SKM-1 (cell line): ENCODE data around the gene COL5A1.

Source experiments
- DNase-seq: peaks from one replicate; lab custom pipeline; 2025; ENCODE audit not compliant: unreplicated experiment; lab: John Stamatoyannopoulos, UW

COL5A1 gene

DNA sequence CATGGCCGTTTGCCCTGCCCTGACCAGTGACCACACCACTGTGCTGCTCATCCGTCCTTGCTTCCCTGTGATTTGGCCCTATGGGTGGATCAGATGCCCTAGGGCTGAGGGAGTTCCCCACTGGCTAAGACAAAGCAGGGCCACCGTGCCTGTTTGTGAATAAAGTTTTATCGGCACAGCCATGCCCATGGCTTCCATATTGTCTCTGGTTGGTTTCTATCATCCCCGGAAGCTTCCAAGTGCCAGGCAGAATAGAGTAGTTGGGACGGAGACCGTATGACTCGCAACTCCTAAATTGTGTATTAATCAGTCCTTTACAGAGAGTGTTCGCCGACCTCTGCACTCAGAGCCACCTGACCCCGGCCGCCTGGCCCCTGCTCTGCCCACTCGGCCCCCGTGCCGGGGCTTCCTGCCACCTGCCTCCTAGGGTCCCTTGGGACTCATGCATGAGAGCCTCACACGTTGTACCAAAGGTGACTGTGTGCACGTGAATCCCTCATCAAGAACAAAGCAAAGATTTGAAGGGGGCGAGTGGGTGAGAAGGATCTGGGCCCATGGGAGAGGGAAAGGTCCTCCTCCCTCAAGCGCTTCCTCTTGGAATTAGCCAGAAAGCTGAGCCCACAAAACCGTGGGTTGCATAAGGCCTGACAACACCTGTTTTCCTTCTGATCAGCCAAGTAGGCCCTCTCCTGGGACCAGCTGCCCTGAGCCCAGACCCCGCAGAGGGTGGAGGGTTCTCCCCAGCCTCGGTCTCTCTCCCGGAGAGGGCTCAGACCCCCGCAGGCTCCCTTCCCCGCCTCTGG is 227.3 kb downstream of the COL5A1 start:
- no peak for DNase-seq

DNA sequence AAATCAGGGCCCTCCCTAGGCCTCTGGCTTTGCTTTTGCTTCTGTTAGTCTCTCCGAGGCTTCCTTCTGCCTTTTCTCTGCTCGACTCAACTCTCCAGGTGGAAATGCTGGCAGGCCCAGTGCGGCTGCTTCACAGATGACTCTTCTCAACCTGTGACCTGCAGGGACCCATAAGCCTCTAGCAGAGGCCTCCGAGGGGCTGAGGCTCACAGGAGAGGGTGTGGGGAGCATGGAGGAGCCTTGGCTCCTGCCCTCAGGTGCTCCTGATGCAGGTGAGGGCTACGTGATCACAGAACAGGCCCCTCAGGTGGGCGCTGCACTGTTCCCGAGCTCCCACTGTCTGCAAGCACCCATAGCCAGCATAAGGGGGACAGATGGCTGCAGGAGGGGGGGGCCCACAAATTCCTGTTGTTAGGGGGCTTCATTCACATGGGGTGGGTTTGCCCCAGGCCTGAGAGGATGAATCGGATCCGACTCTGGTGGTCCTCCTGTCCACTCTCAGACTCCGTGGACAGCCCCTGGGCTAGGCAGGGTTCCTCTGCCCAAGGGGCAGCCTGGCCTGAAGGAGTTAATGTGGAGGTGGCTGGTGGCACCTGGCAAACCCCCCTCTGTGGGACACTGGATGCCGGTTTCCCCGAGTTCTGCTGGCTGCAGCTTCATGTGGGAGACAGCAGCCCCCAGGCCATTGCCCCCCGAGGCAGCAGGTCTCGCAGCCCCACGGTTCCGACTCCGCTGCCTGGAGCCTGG is 228.1 kb downstream of the COL5A1 start:
- DNase-seq, result no peak

GRCh38 chr9:134870301-134870694 is 228.7 kb downstream of the COL5A1 start:
- DNase-seq, result no peak

DNA sequence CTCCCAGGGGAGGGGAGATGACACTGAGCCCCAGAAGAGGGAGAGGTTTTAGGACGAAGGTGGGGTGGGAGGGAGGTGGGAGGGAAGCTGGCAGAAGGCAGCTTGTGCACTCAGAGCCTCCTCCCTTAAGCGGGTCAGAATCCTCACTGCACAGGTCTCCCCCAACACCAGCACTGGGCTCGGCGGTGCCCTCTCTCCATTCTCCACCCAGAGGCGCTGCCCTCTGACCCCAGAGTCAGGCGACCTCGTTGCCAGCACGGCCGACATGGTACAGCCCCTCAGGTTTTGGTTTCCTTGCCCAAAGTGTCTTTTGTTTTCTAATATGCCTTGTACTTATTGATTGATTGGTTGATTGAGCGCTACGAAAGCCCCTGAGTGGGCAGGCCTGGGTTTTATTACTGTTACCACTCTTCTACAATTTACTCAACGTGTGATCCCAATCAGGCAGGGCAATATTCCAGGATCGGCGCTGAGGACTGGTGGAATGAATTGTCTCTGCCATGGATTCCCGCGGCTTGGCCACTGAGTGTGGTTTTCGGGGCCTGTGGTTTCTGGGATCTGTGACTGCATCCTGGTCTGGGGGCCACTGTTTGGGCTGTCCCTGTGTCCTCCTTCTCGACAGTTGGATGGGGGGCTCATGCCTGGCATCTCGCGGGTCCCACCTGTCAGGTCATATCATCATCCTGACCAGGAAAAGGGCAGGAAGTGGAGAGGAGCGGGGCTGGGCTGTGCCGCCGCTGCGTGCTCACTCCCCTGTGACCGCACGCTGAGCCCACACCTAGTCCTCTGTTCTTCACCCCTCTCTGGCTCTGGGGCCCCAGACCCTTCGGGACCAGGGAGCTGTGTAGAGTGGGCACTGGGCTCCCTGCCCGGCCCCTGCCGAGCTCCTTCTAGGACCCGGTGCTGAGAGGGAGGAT is 229.4 kb downstream of the COL5A1 start:
- no peak for DNase-seq

DNA sequence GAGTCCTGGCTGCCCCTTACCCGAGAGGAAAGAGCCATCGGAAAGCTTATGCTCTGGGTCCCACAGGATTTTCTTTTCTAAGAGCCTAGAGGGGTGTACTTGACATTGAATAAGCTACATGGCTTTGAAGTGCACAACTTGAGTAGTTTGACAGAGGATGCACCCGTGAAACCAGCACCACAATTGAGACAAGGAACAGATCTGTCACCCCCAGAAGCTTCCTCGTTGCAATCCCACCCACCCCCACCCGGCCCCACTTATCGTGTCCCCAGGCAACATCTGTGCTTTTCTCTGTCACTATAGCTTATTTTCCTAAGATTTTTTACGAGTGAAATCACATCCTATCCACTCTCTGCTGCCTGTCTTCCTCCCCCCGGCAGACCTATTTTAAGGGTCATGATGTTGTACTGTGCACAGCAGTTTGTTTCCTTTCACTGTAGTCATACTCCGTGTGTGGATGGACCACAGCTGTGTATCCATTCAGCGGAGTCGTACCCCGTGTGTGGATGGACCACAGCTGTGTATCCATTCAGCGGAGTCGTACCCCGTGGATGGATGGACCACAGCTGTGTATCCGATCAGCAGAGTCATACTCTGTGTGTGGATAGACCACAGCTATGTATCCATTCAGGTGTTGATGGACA is 230.2 kb downstream of the COL5A1 start:
- no peak for DNase-seq

- DNase-seq, result no peak
Observed at GRCh38 chr9:134872482-134873231, 231.1 kb downstream of the COL5A1 start.

DNA sequence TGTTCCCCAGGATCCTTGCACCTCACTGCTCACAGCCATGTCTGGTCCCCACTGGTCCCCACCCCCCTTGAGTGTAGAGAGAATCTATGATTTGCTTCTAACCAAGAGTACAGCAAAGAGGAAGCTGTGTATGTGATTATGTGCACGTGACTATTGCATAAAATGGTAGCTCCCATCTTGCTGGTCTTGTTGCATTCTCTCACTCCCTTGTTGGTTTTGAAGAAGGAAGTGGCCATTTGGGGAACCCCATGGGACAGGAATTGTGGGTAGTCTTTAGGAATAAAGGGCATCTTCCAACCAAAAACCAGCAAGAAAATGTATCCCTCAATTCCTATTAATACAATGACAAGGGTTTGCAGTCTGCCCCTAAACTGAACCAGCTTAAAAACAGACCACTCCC is 233.8 kb downstream of the COL5A1 start:
- DNase-seq, result no peak

DNA sequence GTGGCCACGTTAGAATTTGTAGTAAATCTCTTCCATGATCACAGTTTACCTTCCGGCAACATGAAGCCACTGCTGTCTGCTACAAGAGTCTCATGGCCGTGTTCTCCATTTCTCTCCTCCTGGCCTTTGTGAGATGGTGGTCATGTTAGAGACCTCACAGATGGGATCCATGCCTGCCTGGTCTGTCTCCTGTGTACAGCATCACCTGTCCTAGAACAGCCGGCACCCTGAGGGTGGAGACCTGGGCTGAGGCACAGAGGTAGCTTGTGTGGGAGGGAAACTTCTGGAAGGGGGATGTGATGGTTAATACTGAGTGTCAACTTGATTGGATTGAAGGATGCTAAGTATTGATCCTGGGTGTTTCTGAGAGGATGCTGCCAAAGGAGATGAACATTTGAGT is 235.9 kb downstream of the COL5A1 start:
- DNase-seq, result no peak

GRCh38 chr9:134879664-134880483 is 238.3 kb downstream of the COL5A1 start:
- no peak for DNase-seq

- no peak for DNase-seq
Observed at GRCh38 chr9:134880484-134881312, 239.1 kb downstream of the COL5A1 start, which contains the start of gene FCN2. FCN2 (plus strand) TSS chr9:134880810; CDS start chr9:134880822, 12 bp downstream.

- no peak for DNase-seq
Observed at GRCh38 chr9:134881313-134881670, 239.7 kb downstream of the COL5A1 start.

- no peak for DNase-seq
Observed at GRCh38 chr9:134882204-134882785, 240.7 kb downstream of the COL5A1 start.

DNA sequence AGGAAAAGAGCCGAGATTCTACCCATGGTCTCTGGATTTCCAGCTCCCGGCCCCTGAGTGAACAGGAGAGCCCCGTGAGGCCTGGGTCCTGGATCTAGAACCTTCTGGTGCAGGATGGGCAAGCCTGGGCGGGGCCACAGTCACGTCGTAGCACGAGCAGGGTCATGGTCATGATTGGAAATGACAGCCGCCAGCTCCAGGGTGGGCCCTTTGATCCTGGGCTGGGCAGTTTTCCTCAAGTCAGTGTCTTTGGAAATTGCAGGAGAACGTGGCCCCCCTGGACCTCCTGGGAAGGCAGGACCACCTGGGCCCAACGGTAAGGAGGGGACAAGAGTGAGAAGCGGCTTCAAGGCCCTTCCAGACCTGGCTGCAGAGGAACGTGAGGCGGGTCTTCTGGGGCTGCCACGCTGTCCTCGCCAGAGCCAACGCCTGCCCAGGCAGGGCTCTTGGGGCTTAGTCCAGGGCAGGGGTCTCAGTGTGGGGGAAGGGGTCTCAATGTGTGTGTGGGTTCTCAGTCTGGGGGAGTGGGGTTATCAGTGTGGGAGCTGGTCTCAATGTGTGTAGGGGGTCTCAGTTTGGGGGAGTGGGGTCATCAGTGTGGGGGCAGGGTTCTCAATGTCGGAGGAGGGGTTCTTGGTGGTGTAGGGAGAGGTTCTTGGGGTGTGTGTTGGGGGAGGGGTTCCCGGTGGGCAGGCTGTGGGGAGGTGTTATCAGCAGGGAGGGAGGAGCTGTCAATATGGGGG is 241.6 kb downstream of the COL5A1 start:
- no peak for DNase-seq

- DNase-seq, result no peak
Observed at GRCh38 chr9:134884492-134884891, 242.9 kb downstream of the COL5A1 start.

- DNase-seq, result no peak
Observed at GRCh38 chr9:134885001-134885678, 243.5 kb downstream of the COL5A1 start.

- no peak for DNase-seq
Observed at GRCh38 chr9:134885679-134886412, 244.2 kb downstream of the COL5A1 start.
